ENCODE data around the gene KIF4A. TPM values are rescaled to one million over a fixed set of nuclear protein-coding genes. Genes with fewer than 3 reads are reported as not detected.

The KIF4A gene
- total RNA-seq, 4 donors from 2014 or later: 0.59 TPM; not detected in 3

GRCh38 chrX:70433848-70434351 lies 144.0 kb downstream of the KIF4A start:
- Histone ChIP-seq H3K36me3 (no peaks in the 10 kb centered on the region), H3K27me3 (peaks cover 0 to 10% of the 10 kb centered on the region in 2 donors), H3K27ac (peak overlapping the region in 3 of 4 donors; percentile 65 to 83 (median 73)), H3K9me3 (no peaks in the 10 kb centered on the region), H3K4me1 (peaks cover 0 to 12% (median 4%) of the 10 kb centered on the region in 4 donors), H3K4me3 (peak overlapping the region; percentile 42 to 68 (median 52))
- DNase-seq (ENCODE audit: low spot score in 2 of 2): peak; percentile 20 to 44
- TF ChIP-seq POLR2A (IDR thresholded peaks at IDR 0.05) (no peak), CTCF (IDR thresholded peaks at IDR 0.05) (peak; percentile 62 to 81 (median 73)), EP300 (IDR thresholded peaks at IDR 0.05) (peak in 1 of 2 donors; percentile 39)
- WGBS, 2 donors: 2 to 40% methylated on average over 30 of the region's 37 CpGs

GRCh38 chrX:70434352-70434866 lies 144.5 kb downstream of the KIF4A start:
- TF ChIP-seq CTCF (IDR thresholded peaks at IDR 0.05) (no peak), POLR2A (IDR thresholded peaks at IDR 0.05) (peak in 1 of 2 donors; percentile 12), EP300 (IDR thresholded peaks at IDR 0.05) (no peak)
- Histone ChIP-seq H3K9me3 (no peaks in the 10 kb centered on the region), H3K27ac (peak overlapping the region in 3 of 4 donors; percentile 65 to 83 (median 73)), H3K4me1 (peaks cover 0 to 12% (median 4%) of the 10 kb centered on the region in 4 donors), H3K36me3 (no peaks in the 10 kb centered on the region), H3K4me3 (peak overlapping the region; percentile 42 to 68 (median 52)), H3K27me3 (peaks cover 0 to 11% of the 10 kb centered on the region in 2 donors)
- WGBS, 2 donors: 0 to 49% methylated on average over 7 to 44 of the region's 45 CpGs
- DNase-seq (ENCODE audit: low spot score in 2 of 2): peak; percentile 63 to 77

DNA sequence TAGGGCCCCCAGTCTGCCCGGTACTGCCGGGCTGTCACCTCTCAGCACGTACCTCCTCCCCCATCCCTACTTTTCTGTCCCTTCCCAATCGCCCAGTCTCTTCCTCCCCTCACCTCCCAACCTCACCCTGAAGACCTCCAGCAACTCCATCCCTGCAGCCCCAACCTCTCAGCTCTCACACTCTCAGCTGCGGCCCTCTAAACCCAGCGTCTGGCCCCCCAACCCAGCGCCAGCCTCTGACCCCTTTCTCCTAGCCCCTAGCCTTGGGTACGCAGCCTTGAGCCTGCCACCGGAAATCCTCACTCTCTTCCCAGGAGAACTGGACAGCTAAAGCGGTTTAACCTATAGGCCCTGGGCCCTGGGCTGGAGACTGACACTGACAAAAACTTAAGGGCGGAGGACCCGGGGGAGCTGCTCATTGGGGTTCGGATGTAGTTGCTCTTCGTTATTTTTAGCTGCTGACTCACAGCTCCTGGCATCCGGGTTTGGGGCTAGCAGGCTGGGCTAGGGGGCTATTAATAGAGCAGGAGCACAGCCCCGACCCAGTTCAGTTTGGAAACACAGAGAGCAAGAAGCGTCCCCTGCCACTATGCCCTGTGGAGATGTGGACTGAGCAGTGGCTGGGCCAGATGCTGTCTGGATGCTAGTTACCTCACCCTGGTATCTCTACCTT lies 145.1 kb downstream of the KIF4A start:
- H3K9me3 ChIP-seq: no peaks in the 10 kb centered on the region
- peak overlapping the region in 2 of 4 donors; percentile 32 to 83 for H3K27ac ChIP-seq
- peak overlapping the region; percentile 42 to 68 (median 52) for H3K4me3 ChIP-seq
- TF ChIP-seq EP300 (IDR thresholded peaks at IDR 0.05) (no peak), CTCF (IDR thresholded peaks at IDR 0.05) (no peak), POLR2A (IDR thresholded peaks at IDR 0.05) (no peak)
- H3K4me1 ChIP-seq: peaks cover 0 to 12% (median 4%) of the 10 kb centered on the region in 4 donors
- 11 to 39% methylated on average over 13 to 17 of the region's 17 CpGs for WGBS, 2 donors
- DNase-seq (ENCODE audit: low spot score in 2 of 2): no peak
- no peaks in the 10 kb centered on the region for H3K36me3 ChIP-seq
- H3K27me3 ChIP-seq: peaks cover 0 to 11% of the 10 kb centered on the region in 2 donors

- Histone ChIP-seq H3K36me3 (no peaks in the 10 kb centered on the region), H3K4me3 (no peak overlapping the region), H3K27ac (no peak overlapping the region), H3K9me3 (no peaks in the 10 kb centered on the region), H3K27me3 (peaks cover 0 to 16% of the 10 kb centered on the region in 2 donors), H3K4me1 (peaks cover 0 to 12% (median 4%) of the 10 kb centered on the region in 4 donors)
- TF ChIP-seq POLR2A (IDR thresholded peaks at IDR 0.05): no peak
- TF ChIP-seq EP300 (IDR thresholded peaks at IDR 0.05): no peak
- no peak for TF ChIP-seq CTCF (IDR thresholded peaks at IDR 0.05)
- DNase-seq (ENCODE audit: low spot score in 2 of 2): no peak
- WGBS, 2 donors: 21 to 36% methylated on average over 3 to 16 of the region's 16 CpGs
Measured at GRCh38 chrX:70436343-70436742, 146.4 kb downstream of the KIF4A start.

- Histone ChIP-seq H3K4me1 (peaks cover 0 to 12% (median 4%) of the 10 kb centered on the region in 4 donors), H3K4me3 (no peak overlapping the region), H3K9me3 (no peaks in the 10 kb centered on the region), H3K27me3 (peaks cover 0 to 17% of the 10 kb centered on the region in 2 donors), H3K36me3 (no peaks in the 10 kb centered on the region), H3K27ac (no peak overlapping the region)
- DNase-seq (ENCODE audit: low spot score in 2 of 2): no peak
- no peak for TF ChIP-seq EP300 (IDR thresholded peaks at IDR 0.05)
- no peak for TF ChIP-seq CTCF (IDR thresholded peaks at IDR 0.05)
- TF ChIP-seq POLR2A (IDR thresholded peaks at IDR 0.05): no peak
- whole genome bisulfite sequencing, 2 donors: 20 to 33% methylated on average over 2 of the region's 2 CpGs
Measured at GRCh38 chrX:70437011-70437410, 147.1 kb downstream of the KIF4A start.

Measured in tibial nerve (tissue), 4 donors.